ENCODE results near the gene FAT4. TPM values are rescaled to one million over a fixed set of nuclear protein-coding genes. Genes with fewer than 3 reads are reported as not detected.

FAT4 gene
- total RNA-seq, 2 donors from 2014 or later: 3.3 to 3.6 TPM

DNA sequence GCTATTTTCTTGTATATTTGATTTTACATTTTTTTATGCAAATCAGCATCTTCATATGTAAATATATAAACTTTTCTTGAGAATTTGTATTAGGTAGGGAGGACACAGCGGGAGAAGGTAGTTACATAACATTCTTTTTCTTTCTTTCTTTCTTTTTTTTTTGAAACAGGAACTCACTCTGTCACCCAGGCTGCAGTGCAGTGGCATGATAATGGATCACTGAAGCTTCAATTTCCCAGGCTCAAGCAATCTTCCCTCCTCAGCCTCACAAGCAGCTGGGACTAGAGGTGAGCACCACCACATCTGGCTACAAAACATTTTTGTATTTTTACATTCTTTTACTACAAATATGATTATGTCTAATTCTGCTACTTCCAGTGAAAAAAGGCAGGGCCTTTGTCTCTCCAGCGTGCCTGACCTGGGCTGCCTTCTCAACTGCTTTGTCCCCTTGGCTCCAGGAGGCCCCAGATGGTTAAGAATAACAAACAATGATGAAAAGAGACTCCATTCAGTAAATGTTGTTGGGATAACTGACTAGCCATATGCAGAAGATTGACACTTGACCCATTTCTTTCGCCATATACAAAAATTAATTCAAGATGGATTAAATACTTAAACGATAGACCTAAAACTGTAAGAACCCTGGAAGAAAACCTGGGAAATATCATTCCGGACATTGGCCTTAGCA lies 46.5 kb upstream of the FAT4 start:
- Histone ChIP-seq H3K27ac (no peak overlapping the region), H3K27me3 (no peaks in the 10 kb centered on the region), H3K36me3 (replicated peaks in 1 of 2; ENCODE audit: insufficient read depth in 1 of 2, low read depth in 2 of 2) (no peaks in the 10 kb centered on the region), H3K4me3 (no peak overlapping the region), H3K4me1 (no peaks in the 10 kb centered on the region), H3K9me3 (no peaks in the 10 kb centered on the region)
- intact Hi-C loops (cut with DNase I): no loop called here
- TF ChIP-seq, protein P1, sequence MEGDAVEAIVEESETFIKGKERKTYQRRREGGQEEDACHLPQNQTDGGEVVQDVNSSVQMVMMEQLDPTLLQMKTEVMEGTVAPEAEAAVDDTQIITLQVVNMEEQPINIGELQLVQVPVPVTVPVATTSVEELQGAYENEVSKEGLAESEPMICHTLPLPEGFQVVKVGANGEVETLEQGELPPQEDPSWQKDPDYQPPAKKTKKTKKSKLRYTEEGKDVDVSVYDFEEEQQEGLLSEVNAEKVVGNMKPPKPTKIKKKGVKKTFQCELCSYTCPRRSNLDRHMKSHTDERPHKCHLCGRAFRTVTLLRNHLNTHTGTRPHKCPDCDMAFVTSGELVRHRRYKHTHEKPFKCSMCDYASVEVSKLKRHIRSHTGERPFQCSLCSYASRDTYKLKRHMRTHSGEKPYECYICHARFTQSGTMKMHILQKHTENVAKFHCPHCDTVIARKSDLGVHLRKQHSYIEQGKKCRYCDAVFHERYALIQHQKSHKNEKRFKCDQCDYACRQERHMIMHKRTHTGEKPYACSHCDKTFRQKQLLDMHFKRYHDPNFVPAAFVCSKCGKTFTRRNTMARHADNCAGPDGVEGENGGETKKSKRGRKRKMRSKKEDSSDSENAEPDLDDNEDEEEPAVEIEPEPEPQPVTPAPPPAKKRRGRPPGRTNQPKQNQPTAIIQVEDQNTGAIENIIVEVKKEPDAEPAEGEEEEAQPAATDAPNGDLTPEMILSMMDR (IDR thresholded peaks at IDR 0.05): no peak
- no peak for TF ChIP-seq POLR2A (IDR thresholded peaks at IDR 0.05)
- 76 to 89% methylated on average over 5 of the region's 5 CpGs for whole genome bisulfite sequencing, 2 donors
- DNase-seq (no peak), ATAC-seq (no peak)

DNA sequence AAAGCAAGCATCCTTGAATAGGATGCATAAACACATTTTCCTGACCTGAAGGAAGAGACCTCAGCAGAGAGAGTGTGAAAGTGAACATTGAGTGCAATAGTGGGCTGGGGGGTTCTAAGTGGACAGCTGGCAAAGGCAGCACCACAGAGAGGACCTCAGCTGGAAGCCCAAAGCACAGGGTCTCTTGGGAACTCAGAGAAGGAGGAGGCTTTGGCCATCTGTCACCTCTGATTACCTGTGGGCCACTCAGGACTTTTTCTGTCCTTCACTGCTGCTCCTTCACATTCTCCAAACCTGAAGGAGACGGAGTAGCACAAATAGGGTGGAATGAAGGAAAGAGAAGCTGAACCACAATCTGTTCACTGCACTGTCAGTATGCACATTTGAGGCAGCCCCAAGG lies 37.9 kb upstream of the FAT4 start:
- TF ChIP-seq, protein P1 (IDR thresholded peaks at IDR 0.05): no peak
- no peak for TF ChIP-seq POLR2A (IDR thresholded peaks at IDR 0.05)
- 69 to 80% methylated on average over 1 of the region's 1 CpG for WGBS, 2 donors
- Histone ChIP-seq H3K27me3 (no peaks in the 10 kb centered on the region), H3K4me3 (no peak overlapping the region), H3K27ac (no peak overlapping the region), H3K36me3 (replicated peaks in 1 of 2; ENCODE audit: insufficient read depth in 1 of 2, low read depth in 2 of 2) (no peaks in the 10 kb centered on the region), H3K9me3 (no peaks in the 10 kb centered on the region), H3K4me1 (no peaks in the 10 kb centered on the region)
- DNase-seq (no peak), ATAC-seq (no peak)
- intact Hi-C loops (cut with DNase I): no loop called here

DNA sequence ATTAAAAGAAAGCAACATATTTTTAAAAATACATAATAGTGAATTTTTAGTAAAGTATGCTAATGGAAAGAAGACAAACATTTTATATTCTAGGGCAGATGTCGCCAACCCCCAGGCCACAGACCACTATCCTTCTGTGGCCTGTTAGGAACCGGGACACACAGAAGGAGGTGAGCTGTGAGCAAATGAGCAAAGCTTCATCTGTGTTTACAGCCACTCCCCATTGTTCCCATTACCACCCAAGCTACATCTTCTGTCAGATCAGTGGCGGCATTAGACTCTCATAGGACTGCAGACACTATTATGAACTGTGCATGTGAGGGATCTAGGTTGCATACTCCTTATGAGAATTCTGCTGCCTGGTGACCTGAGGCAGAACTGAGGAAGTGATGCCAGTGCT lies 37.0 kb upstream of the FAT4 start:
- intact Hi-C loops (cut with DNase I): no loop called here
- Histone ChIP-seq H3K9me3 (no peaks in the 10 kb centered on the region), H3K36me3 (replicated peaks in 1 of 2; ENCODE audit: insufficient read depth in 1 of 2, low read depth in 2 of 2) (no peaks in the 10 kb centered on the region), H3K4me1 (no peaks in the 10 kb centered on the region), H3K4me3 (no peak overlapping the region), H3K27me3 (no peaks in the 10 kb centered on the region), H3K27ac (no peak overlapping the region)
- WGBS, 2 donors: 80 to 93% methylated on average over 3 of the region's 3 CpGs
- TF ChIP-seq, protein P1 (IDR thresholded peaks at IDR 0.05): no peak
- TF ChIP-seq POLR2A (IDR thresholded peaks at IDR 0.05): no peak
- no peak for DNase-seq
- no peak for ATAC-seq

DNA sequence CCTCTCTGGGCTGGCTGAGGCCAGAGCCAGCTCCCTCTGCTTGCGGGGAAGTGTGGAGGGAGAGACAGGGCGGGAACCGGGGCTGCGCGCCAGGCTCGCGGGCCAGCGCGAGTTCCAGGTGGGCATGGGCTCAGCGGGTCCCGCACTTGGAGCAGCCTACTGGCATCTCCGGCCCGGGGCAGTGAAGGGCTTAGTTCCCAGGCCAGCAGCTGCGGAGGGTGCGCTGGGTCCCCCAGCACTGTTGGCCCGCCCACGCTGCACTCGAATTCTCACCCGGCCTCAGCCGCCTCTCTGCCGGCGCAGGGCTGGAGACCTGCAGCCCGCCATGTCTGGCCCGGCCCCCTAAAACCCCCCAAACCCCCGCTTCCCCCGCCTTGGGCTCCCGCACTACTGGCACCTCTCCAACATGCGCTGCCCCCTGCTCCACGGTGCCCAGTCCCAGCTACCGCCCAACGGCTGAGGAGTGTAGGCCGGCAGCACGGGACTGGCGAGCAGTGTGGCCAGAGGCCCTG lies 33.8 kb upstream of the FAT4 start:
- Histone ChIP-seq H3K9me3 (no peaks in the 10 kb centered on the region), H3K36me3 (replicated peaks in 1 of 2; ENCODE audit: insufficient read depth in 1 of 2, low read depth in 2 of 2) (no peaks in the 10 kb centered on the region), H3K4me3 (no peak overlapping the region), H3K4me1 (no peaks in the 10 kb centered on the region), H3K27me3 (no peaks in the 10 kb centered on the region), H3K27ac (no peak overlapping the region)
- intact Hi-C loops (cut with DNase I): no loop called here
- WGBS, 2 donors: 92 to 97% methylated on average over 27 to 33 of the region's 34 CpGs
- ATAC-seq (no peak), DNase-seq (no peak)
- TF ChIP-seq, protein P1 (IDR thresholded peaks at IDR 0.05): no peak
- TF ChIP-seq POLR2A (IDR thresholded peaks at IDR 0.05): no peak
